Tibial artery (tissue), 4 donors: Measurements from ENCODE around the gene TIGIT.

Experiments used
- DNase-seq, 2 donors: peaks; one replicate each; pipeline ENCODE4 v3.0.0-alpha.2; 2019
- H3K27ac ChIP-seq, 2 donors: fragments of 200-600 bp; sonication (generic) in 1 of 2; 1 replicate in 1 of 2; 2 replicates in 1 of 2; pipeline ENCODE4 v1.5.1; 2018 to 2019; ENCODE audit warnings: mild to moderate bottlenecking in 1 of 2
- H3K27me3 ChIP-seq, 2 donors: fragments of 200-600 bp; sonication (generic) in 1 of 2; one replicate each; pipeline versions ENCODE4 v1.5.1 to v1.6.0; 2016 to 2019
- H3K36me3 ChIP-seq, 3 donors: fragments of 200-600 bp; sonication (generic) in 2 of 3; one replicate each; pipeline ENCODE4 v1.5.1; 2016 to 2019; ENCODE audit warnings: mild to moderate bottlenecking in 2 of 3
- H3K4me1 ChIP-seq, 4 donors: fragments of 200-600 bp; sonication (generic) in 2 of 4; 1 replicate in 3 of 4; 2 replicates in 1 of 4; pipeline ENCODE4 v1.5.1; 2016 to 2019
- H3K4me3 ChIP-seq, 2 donors: fragments of 200-600 bp; sonication (generic) in 1 of 2; 1 replicate in 1 of 2; 2 replicates in 1 of 2; pipeline ENCODE4 v1.5.1; 2018 to 2019; ENCODE audit warnings: mild to moderate bottlenecking in 2 of 2
- H3K9me3 ChIP-seq, 3 donors: fragments of 200-600 bp; sonication (generic) in 1 of 3; one replicate each; pipeline ENCODE4 v1.5.1; 2016 to 2019
- CTCF ChIP-seq, 2 experiments: fragments of 200-600 bp in 1 of 2; fragments of 450-650 bp in 1 of 2; IDR thresholded peaks; one replicate each; pipeline ENCODE4 v1.5.1; 2017 to 2019; ENCODE audit warnings: antibody characterized with exemption in 2 of 2, mild to moderate bottlenecking in 1 of 2, moderate library complexity in 1 of 2
- intact Hi-C: fragments of 100-400 bp; cut with DNase I; formaldehyde crosslinking; loops from one replicate; pipeline ENCODE4 v1.15.0; 2023; ENCODE audit warnings: low total_unique reads

TIGIT gene

GRCh38 chr3:114293838-114294535 is at the start of gene TIGIT:
Gene TIGIT (plus strand): TSS chr3:114294028. CDS start chr3:114294062, 34 bp downstream.
- Histone ChIP-seq H3K36me3 (no peaks in the 10 kb centered on the region), H3K27ac (no peak within 1 kb of the TSS), H3K27me3 (no peaks in the 10 kb centered on the region), H3K4me1 (peaks cover 0 to 4% (median 0%) of the 10 kb centered on the region in 4 donors), H3K4me3 (no peak within 1 kb of the TSS), H3K9me3 (no peaks in the 10 kb centered on the region)
- TF ChIP-seq CTCF (IDR thresholded peaks at IDR 0.05), result no peak
- DNase-seq, result no peak
- intact Hi-C loops, result no loop called here

GRCh38 chr3:114252954-114253353 is 40.9 kb upstream of the TIGIT start:
- Histone ChIP-seq H3K4me3 (no peak overlapping the region), H3K27me3 (no peaks in the 10 kb centered on the region), H3K27ac (no peak overlapping the region), H3K4me1 (no peaks in the 10 kb centered on the region), H3K36me3 (no peaks in the 10 kb centered on the region), H3K9me3 (no peaks in the 10 kb centered on the region)
- intact Hi-C loops, result no loop called here
- TF ChIP-seq CTCF (IDR thresholded peaks at IDR 0.05), result no peak
- no peak for DNase-seq

- intact Hi-C loops, result no loop called here
- H3K9me3 ChIP-seq, result no peaks in the 10 kb centered on the region
- no peaks in the 10 kb centered on the region for H3K36me3 ChIP-seq
- H3K27ac ChIP-seq, result no peak overlapping the region
- no peaks in the 10 kb centered on the region for H3K27me3 ChIP-seq
- H3K4me3 ChIP-seq, result no peak overlapping the region
- DNase-seq, result no peak
- no peaks in the 10 kb centered on the region for H3K4me1 ChIP-seq
- no peak for TF ChIP-seq CTCF (IDR thresholded peaks at IDR 0.05)
Observed at GRCh38 chr3:114253505-114253904, 40.3 kb upstream of the TIGIT start.

- no peak for DNase-seq
- H3K4me3 ChIP-seq, result no peak overlapping the region
- no peaks in the 10 kb centered on the region for H3K27me3 ChIP-seq
- TF ChIP-seq CTCF (IDR thresholded peaks at IDR 0.05), result no peak
- no peak overlapping the region for H3K27ac ChIP-seq
- peaks cover 0 to 5% (median 0%) of the 10 kb centered on the region in 3 donors for H3K9me3 ChIP-seq
- intact Hi-C loops, result no loop called here
- no peaks in the 10 kb centered on the region for H3K36me3 ChIP-seq
- no peaks in the 10 kb centered on the region for H3K4me1 ChIP-seq
Observed at GRCh38 chr3:114259566-114259965, 34.3 kb upstream of the TIGIT start.

GRCh38 chr3:114260152-114260551 is 33.7 kb upstream of the TIGIT start:
- Histone ChIP-seq H3K4me3 (no peak overlapping the region), H3K27me3 (no peaks in the 10 kb centered on the region), H3K9me3 (peaks cover 0 to 5% (median 0%) of the 10 kb centered on the region in 3 donors), H3K4me1 (no peaks in the 10 kb centered on the region), H3K27ac (no peak overlapping the region), H3K36me3 (no peaks in the 10 kb centered on the region)
- no peak for TF ChIP-seq CTCF (IDR thresholded peaks at IDR 0.05)
- intact Hi-C loops, result no loop called here
- DNase-seq, result no peak
